ENCODE data around the gene TP53I13.

DNA sequence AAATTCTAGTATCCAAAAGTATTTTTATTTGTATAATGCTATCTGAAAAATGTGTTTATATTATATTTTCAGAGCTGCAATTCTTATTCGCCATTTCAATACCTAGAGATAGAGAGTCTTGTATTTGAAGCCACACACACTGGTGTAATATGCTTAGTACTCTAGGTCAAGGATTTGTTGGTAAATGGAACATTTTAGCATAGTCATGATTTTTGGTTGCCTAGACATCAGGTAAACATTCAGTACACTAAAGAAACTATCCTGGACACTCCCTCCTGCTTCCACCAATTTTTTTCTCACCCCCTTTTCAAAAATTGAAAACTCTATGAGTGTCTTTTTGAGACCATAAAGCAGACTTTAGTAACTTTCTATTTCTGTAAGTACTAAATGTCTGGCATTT lies 22.4 kb upstream of the TP53I13 start:
- TF ChIP-seq EP300 (IDR thresholded peaks at IDR 0.05) (no peak), POLR2A (IDR thresholded peaks at IDR 0.05) (no peak)
- TF ChIP-seq, protein P1, sequence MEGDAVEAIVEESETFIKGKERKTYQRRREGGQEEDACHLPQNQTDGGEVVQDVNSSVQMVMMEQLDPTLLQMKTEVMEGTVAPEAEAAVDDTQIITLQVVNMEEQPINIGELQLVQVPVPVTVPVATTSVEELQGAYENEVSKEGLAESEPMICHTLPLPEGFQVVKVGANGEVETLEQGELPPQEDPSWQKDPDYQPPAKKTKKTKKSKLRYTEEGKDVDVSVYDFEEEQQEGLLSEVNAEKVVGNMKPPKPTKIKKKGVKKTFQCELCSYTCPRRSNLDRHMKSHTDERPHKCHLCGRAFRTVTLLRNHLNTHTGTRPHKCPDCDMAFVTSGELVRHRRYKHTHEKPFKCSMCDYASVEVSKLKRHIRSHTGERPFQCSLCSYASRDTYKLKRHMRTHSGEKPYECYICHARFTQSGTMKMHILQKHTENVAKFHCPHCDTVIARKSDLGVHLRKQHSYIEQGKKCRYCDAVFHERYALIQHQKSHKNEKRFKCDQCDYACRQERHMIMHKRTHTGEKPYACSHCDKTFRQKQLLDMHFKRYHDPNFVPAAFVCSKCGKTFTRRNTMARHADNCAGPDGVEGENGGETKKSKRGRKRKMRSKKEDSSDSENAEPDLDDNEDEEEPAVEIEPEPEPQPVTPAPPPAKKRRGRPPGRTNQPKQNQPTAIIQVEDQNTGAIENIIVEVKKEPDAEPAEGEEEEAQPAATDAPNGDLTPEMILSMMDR (IDR thresholded peaks at IDR 0.05), result no peak

All from suprapubic skin (tissue), 3 donors.